Measurements from ENCODE around the gene FBRSL1.

FBRSL1 gene

GRCh38 chr12:132500142-132500855 is 10.3 kb downstream of the FBRSL1 start:
- DNase-seq, result peak; percentile 16

- no peak for DNase-seq
These were observed 10.9 kb downstream of the FBRSL1 start for GRCh38 chr12:132500856-132501180.

GRCh38 chr12:132501204-132501940 is 11.4 kb downstream of the FBRSL1 start:
- DNase-seq, result no peak

GRCh38 chr12:132502149-132502881 is 12.4 kb downstream of the FBRSL1 start:
- no peak for DNase-seq

GRCh38 chr12:132502882-132503193 is 12.9 kb downstream of the FBRSL1 start:
- DNase-seq, result no peak

- DNase-seq, result no peak
These were observed 13.8 kb downstream of the FBRSL1 start for GRCh38 chr12:132503618-132504204.

GRCh38 chr12:132505105-132505851 is 15.3 kb downstream of the FBRSL1 start:
- peak; percentile 17 for DNase-seq

GRCh38 chr12:132505852-132506219 is 15.9 kb downstream of the FBRSL1 start:
- DNase-seq, result no peak

- DNase-seq, result no peak
These were observed 16.6 kb downstream of the FBRSL1 start for GRCh38 chr12:132506328-132507160.

GRCh38 chr12:132507161-132507538 is 17.2 kb downstream of the FBRSL1 start:
- no peak for DNase-seq

- DNase-seq, result no peak
These were observed 17.9 kb downstream of the FBRSL1 start for GRCh38 chr12:132507656-132508490.

- no peak for DNase-seq
These were observed 18.5 kb downstream of the FBRSL1 start for GRCh38 chr12:132508491-132508740.

GRCh38 chr12:132508860-132509732 is 19.1 kb downstream of the FBRSL1 start:
- no peak for DNase-seq

- no peak for DNase-seq
These were observed 20.3 kb downstream of the FBRSL1 start for GRCh38 chr12:132510111-132510724.

- DNase-seq, result no peak
These were observed 21.0 kb downstream of the FBRSL1 start for GRCh38 chr12:132510746-132511477.

GRCh38 chr12:132511516-132512196 is 21.7 kb downstream of the FBRSL1 start:
- no peak for DNase-seq

GRCh38 chr12:132512197-132513069 is 22.5 kb downstream of the FBRSL1 start:
- no peak for DNase-seq

- DNase-seq, result no peak
These were observed 23.1 kb downstream of the FBRSL1 start for GRCh38 chr12:132513070-132513398.

Data from MV-4-11 (cell line).